HS-27A (cell line): ENCODE measurements around the gene CRP.
"Not testable (repeated sequence)": the region's sequence is repeated elsewhere in the genome, so short reads cannot be mapped to it uniquely, and the experiment has no call there.

Source experiments
- DNase-seq: peaks from one replicate; pipeline ENCODE4 v3.0.0-alpha.2; 2012; ENCODE audit warnings: low read depth, missing footprints

CRP gene

DNA sequence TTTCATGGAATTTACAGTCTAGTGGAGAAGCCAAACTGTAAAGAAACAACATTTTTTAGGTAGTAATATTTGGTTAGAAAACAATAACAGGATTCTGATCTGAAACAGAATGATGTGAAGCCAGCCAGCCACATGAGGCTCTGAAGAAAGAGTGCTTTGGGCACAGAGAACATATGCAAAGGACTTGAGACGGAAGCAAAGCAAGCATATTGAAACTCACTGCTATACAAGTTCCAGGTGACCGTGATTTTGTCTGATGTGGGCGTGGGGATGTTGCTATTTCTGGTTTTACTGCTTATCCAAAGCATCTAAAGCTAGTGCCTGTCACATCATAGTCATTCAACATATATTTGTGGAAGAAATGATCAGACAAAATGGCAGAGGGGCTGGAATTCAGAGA, 14.7 kb downstream of the CRP start:
- DNase-seq, result no peak

DNA sequence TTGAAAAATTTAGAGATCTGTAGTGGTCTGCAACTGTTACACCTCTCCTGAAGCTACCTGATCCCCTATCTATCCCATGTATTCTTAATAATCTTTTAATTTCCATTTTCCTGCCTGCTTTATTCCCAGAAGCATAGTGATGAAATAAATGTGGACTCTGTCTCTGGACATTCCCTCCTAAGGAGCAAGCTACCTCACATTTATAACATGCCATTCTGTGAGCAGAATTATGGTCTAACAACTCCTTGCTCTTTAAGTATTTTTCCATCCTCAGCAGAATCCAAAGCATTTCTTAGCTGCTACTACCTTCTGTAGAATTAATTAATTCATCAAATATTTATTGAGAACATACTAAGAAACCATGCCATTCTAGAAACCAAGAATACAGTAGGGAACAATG, 15.1 kb downstream of the CRP start:
- DNase-seq, result no peak

DNA sequence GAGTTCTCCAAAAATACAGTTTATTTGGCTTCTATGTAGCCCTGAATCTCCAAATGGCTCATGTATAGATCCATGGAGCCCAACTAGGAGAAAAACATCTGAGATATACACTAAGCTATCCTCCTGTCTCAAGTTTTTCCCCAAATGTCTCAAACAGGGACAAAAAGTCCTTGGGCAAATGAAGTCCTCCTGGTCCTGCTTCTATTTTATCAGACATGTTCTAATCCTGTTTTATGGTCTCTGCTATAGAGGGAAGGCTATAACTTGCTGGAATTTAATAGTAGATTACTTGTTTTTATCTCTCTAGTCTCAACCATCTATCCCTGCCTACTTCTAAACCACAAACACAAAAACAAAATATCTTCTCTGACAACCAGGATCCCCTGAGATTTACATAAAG, 26.9 kb downstream of the CRP start:
- DNase-seq, result no peak

DNA sequence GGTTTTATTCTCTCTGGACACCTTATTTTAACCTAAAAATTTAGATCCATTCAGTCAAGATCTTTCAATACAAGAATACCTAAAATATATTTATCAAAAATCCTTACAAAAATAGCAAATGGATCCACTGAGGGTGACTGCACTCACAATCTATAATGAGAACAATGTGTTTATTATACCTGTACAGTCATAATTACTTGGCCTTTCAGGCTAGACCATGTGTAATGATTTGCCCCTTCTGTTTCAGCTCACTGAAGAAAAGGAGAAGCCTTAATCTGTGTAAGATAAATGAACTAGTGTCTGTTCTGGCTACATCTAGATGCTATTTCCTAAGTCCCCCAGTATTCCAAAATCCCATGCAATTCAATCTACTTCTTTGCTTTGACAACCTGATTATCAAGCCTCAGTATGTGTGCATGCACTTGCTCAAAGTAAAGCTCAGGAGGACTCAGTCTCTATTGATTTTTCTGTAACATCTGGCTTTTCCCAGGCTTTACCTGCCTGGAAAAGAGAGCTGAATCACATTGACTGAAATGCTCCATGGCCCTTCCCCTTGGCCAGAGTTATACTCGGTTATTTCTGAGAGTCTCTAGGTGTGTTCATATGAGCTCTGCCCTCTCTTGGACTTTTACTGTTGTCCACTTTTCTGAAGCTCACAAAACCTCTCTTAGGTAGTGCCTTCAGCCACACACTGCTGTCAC, 27.6 kb downstream of the CRP start:
- no peak for DNase-seq

DNA sequence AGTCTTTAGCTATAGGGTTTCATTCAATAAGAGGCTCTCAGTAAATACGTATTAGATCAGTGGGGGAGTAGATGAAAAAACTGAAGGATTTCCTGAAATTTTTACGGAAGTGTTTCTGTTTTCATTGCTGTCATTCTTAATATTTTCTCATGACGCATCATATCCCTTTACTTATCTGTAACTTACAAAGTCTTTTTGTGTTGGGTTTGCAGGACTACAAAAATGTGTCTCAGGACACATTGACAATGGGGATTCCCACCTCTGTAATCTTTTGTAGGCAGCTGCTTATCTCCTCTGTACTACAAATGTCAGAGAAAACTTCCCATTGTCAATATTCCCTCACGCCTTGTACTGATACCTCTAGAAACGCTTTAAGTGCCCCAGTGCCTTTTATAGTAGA, 35.5 kb downstream of the CRP start:
- DNase-seq, result no peak

DNA sequence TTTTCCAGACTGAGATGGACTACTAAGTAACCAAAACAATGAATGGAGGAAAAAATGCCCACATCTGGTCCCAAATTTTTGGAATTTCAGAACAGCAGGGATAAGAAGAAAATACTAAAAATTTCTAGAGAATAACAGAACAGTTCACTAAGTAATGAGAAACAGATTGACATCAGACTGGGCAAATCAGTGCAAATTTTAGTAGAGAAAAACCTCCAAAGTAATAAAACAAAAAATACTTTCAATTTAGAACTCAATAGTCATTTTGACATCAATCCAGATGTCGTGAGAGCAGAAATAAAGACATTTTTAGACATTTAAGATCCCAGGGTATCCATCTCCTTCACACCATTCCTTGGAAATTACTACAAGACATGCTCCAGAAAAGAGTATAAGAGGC, 39.3 kb downstream of the CRP start:
- no peak for DNase-seq

DNA sequence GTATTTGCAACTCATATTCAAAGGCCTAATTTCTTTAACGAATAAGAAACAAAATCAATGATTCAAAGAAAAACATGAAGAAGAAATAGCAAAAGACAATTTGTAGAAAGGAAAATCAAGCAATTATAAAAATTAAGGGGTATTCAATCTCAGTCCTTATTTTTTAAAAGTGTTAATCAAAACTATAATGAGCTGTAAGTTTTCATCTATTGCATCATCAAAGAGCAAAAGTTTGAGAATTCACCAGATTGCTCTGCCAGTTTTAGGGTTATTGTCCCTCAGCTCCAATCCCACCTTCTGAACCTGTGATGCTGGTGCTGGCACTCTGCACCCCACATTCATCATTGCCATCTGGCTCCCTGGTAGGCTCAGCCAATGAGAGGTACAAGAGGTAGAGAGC, 42.0 kb downstream of the CRP start:
- not testable (repeated sequence) for DNase-seq

DNA sequence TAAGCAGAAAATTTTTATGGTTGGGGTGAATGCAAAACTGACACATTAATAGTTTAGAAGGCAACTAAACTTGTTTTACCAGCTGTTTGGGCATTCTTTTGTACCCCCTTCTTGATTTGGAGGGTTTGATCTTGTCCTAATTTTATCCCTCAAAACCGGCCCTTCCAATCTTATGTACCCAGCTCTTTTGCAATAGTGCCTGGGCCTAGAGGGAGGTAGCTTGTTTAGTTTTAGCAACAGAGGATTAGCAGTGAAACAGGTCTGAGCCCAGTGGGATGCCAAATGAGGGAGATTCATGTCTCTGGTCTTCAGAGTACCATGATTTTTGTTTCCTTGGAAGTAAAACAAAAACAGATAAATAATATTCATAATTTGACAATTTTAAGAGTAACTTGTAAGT, 45.1 kb downstream of the CRP start:
- DNase-seq, result no peak

DNA sequence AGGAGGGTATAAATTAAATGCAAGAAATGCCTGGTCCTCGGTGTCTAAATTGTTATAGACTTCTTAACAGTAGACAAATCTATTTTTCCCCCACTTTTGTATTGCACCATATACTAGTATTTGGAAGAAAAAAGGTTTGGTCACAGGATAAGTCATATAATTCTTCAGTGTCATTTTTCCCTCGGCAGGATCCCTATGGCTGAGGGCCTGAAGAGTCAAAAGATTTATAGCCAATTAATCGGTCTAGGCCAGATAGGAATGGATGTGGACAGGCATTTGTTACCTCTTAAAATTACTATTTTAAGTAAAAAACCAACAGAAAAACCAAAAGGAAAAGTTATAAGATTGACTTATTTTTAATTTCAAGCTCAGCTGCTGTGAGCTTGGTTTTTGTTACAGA, 45.6 kb downstream of the CRP start:
- no peak for DNase-seq

DNA sequence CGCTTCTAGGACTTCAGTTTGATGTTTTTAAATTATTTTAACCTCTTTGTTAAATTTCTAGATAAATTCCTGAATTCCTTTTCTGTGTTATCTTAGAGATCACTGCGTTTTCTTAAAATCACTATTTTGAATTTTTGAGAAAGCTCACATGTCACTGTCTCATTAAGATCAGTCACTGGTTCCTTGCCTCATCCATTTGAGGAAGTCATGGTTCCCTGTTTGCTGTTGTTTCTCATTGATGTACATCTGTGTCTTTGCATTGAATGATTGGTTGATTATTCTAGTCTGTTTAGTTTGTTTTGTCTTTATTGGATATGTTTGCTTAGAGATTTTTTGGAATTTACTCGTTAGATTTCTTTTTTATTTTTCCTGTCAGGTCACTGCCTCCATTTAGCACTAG, 50.1 kb downstream of the CRP start:
- no peak for DNase-seq

DNA sequence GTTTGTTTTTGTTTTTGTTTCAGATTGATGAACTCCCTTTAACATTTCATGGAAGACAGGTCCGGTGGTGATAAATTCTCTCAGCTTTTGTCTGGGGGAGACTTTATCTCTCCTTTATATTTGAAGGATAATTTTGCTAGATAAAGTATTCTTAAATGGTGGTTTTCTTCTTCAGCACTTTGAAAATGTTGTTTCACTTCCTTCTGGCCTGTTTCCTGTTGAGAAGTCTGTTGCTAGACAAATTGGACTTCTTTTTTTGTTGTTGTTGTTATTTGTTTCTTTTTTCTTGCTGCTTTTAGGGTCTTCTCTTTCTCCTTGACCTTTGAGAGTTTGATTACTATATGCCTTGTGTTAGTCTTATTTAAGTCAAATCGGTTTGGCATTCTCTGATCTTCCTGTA, 50.8 kb downstream of the CRP start:
- DNase-seq, result no peak
